DOHH2 (cell line): ENCODE data around the gene NXPH2.

Experiments
- H3F3A ChIP-seq: fragments of 200-600 bp; sonication (generic), shearing (Covaris generic); 2 replicates; pipeline ENCODE4 v1.6.0; 2016; ENCODE audit warnings: antibody characterized with exemption, mild to moderate bottlenecking; ENCODE audit not compliant: control insufficient read depth, insufficient read depth
- H3K27ac ChIP-seq: fragments of 200-600 bp; sonication (generic); 2 replicates; pipeline ENCODE4 v1.5.1; 2014; ENCODE audit warnings: low read depth, mild to moderate bottlenecking, low read length, moderate library complexity
- H3K27me3 ChIP-seq: fragments of 200-600 bp; sonication (generic); 2 replicates; pipeline ENCODE4 v1.6.1; 2014; ENCODE audit warnings: mild to moderate bottlenecking, low read length, mixed read lengths; ENCODE audit not compliant: control insufficient read depth
- H3K36me3 ChIP-seq: fragments of 200-600 bp; sonication (generic); 2 replicates; pipeline ENCODE4 v1.6.1; 2014; ENCODE audit warnings: mild to moderate bottlenecking, low read length, moderate library complexity, mixed read lengths; ENCODE audit not compliant: control insufficient read depth
- H3K4me1 ChIP-seq: fragments of 200-600 bp; sonication (generic); 2 replicates; pipeline ENCODE4 v1.6.1; 2014; ENCODE audit warnings: mild to moderate bottlenecking, low read length, mixed read lengths; ENCODE audit not compliant: control insufficient read depth
- H3K4me2 ChIP-seq: fragments of 200-600 bp; sonication (generic); 2 replicates; pipeline ENCODE4 v1.6.0; 2014; ENCODE audit warnings: mild to moderate bottlenecking, low read length, moderate library complexity
- H3K4me3 ChIP-seq: fragments of 200-600 bp; sonication (generic); 2 replicates; pipeline ENCODE4 v1.5.1; 2014; ENCODE audit warnings: mild to moderate bottlenecking, low read length, mixed read lengths
- H3K79me2 ChIP-seq: fragments of 200-600 bp; sonication (generic); 2 replicates; pipeline ENCODE4 v1.6.1; 2014; ENCODE audit warnings: mild to moderate bottlenecking, low read length, mixed read lengths; ENCODE audit not compliant: control insufficient read depth
- H3K9me2 ChIP-seq: fragments of 200-600 bp; sonication (generic); replicated peaks from 2 replicates; pipeline ENCODE4 v1.6.1; 2014; ENCODE audit warnings: mild to moderate bottlenecking, low read length, mixed read lengths; ENCODE audit not compliant: control insufficient read depth
- H3K9me3 ChIP-seq: fragments of 200-600 bp; sonication (generic); 2 replicates; pipeline ENCODE4 v1.6.1; 2014; ENCODE audit warnings: antibody characterized with exemption, low read length, mixed read lengths; ENCODE audit not compliant: control insufficient read depth, insufficient read depth
- H4K20me1 ChIP-seq: fragments of 200-600 bp; sonication (generic); 2 replicates; pipeline ENCODE4 v1.6.0; 2014; ENCODE audit warnings: low read depth, mild to moderate bottlenecking, antibody characterized with exemption, low read length, moderate library complexity; ENCODE audit not compliant: control insufficient read depth, insufficient read depth
- CTCF ChIP-seq: fragments of 200-600 bp; sonication (generic); IDR thresholded peaks from one replicate; pipeline ENCODE4 v1.5.1; 2014; ENCODE audit warnings: antibody characterized with exemption, mild to moderate bottlenecking, low read depth, low read length; ENCODE audit not compliant: poor library complexity, severe bottlenecking
- EZH2phosphoT487 ChIP-seq: fragments of 200-600 bp; sonication (generic); IDR thresholded peaks from 2 replicates; pipeline ENCODE4 v1.6.1; 2017; ENCODE audit warnings: borderline replicate concordance, mild to moderate bottlenecking, antibody characterized with exemption, low read length, moderate library complexity, mixed read lengths

The NXPH2 gene

GRCh38 chr2:138787053-138787666 is 7.0 kb upstream of the NXPH2 start:
- H3K79me2 ChIP-seq, result no peaks in the 10 kb centered on the region
- no peaks in the 10 kb centered on the region for H3F3A ChIP-seq
- no peaks in the 10 kb centered on the region for H3K9me3 ChIP-seq
- H4K20me1 ChIP-seq, result no peaks in the 10 kb centered on the region
- peak; percentile 60 for TF ChIP-seq CTCF
- TF ChIP-seq EZH2phosphoT487, result no peak
- no peak overlapping the region for H3K4me2 ChIP-seq
- H3K4me3 ChIP-seq, result no peak overlapping the region
- H3K9me2 ChIP-seq, result no peaks in the 10 kb centered on the region
- H3K4me1 ChIP-seq, result no peaks in the 10 kb centered on the region
- no peaks in the 10 kb centered on the region for H3K27me3 ChIP-seq
- H3K27ac ChIP-seq, result no peak overlapping the region
- no peaks in the 10 kb centered on the region for H3K36me3 ChIP-seq

GRCh38 chr2:138782383-138782782 is 2.2 kb upstream of the NXPH2 start:
- H3K79me2 ChIP-seq, result no peaks in the 10 kb centered on the region
- H3K4me3 ChIP-seq, result no peak overlapping the region
- no peak for TF ChIP-seq CTCF
- TF ChIP-seq EZH2phosphoT487, result no peak
- no peaks in the 10 kb centered on the region for H3F3A ChIP-seq
- no peaks in the 10 kb centered on the region for H3K27me3 ChIP-seq
- no peaks in the 10 kb centered on the region for H3K4me1 ChIP-seq
- no peaks in the 10 kb centered on the region for H3K9me3 ChIP-seq
- no peaks in the 10 kb centered on the region for H3K36me3 ChIP-seq
- H3K4me2 ChIP-seq, result no peak overlapping the region
- no peak overlapping the region for H3K27ac ChIP-seq
- H3K9me2 ChIP-seq, result no peaks in the 10 kb centered on the region
- H4K20me1 ChIP-seq, result no peaks in the 10 kb centered on the region

- H3K27me3 ChIP-seq, result no peaks in the 10 kb centered on the region
- no peaks in the 10 kb centered on the region for H3K36me3 ChIP-seq
- no peaks in the 10 kb centered on the region for H3K9me2 ChIP-seq
- H3K4me3 ChIP-seq, result no peak overlapping the region
- H3F3A ChIP-seq, result no peaks in the 10 kb centered on the region
- H3K4me2 ChIP-seq, result no peak overlapping the region
- no peaks in the 10 kb centered on the region for H3K79me2 ChIP-seq
- no peaks in the 10 kb centered on the region for H4K20me1 ChIP-seq
- H3K4me1 ChIP-seq, result no peaks in the 10 kb centered on the region
- no peak for TF ChIP-seq EZH2phosphoT487
- no peak for TF ChIP-seq CTCF
- no peaks in the 10 kb centered on the region for H3K9me3 ChIP-seq
- H3K27ac ChIP-seq, result no peak overlapping the region
Measured at GRCh38 chr2:138780908-138781307, 718 bp upstream of the NXPH2 start.
